ENCODE results near the gene KCNQ5.
A peak's percentile ranks its signal among the peaks of the same experiment; 100 is the strongest.
"Not testable (repeated sequence)": the region's sequence is repeated elsewhere in the genome, so short reads cannot be mapped to it uniquely, and the experiment has no call there.

The KCNQ5 gene

DNA sequence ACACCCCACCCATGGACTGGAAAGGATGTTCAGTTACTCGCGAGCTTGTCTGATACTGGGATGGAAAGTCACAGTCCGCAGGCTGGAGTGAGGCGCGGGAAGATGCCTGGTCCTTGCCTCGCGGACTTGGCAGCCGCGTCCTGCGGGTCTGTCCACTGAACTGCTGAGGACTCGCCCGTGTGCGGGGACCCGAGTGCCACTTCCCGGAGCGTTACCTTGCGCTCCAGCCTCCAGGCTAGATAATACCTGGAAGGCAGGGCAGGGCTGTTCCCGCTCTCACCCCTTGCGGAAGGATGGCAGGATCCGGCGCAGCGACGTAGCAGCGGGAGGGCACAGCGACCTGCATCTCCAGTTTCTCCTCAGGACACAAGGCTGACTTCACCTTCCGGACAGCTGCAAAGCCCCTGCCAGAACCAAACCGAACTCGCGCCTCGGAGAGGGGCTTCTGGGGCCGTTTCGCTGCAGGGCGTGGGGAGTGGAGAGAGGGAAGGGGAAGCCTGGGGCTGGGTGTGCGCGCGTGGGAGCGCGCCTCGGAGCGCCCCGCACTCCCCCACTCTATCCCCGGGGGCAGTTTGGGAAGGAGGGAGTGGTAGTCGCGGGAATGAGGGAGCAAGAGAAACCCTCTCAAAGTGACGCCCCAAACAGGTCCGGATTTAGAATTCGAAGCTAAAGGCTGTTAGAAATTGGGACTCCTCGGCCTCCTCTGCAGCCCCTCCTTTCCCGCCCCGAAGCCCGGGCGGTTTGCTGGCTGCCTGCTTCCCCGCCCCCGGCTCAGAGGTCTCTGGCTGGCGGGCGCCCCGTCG is at the start of gene KCNQ5:
TSS of gene KCNQ5 (plus strand) at position 774 of the 803 bp plus-strand sequence.
- peak within 1 kb of the TSS; percentile 93 for H3K4me3 Mint-ChIP-seq
- H3K9me3 Mint-ChIP-seq = no peaks in the 10 kb centered on the region
- peak; percentile 35 for DNase-seq
- peaks cover 30% of the 10 kb centered on the region for H3K4me1 Mint-ChIP-seq
- peaks cover 44% of the 10 kb centered on the region for H3K27me3 Mint-ChIP-seq (ENCODE audit: low read depth, poor library complexity)
- TF ChIP-seq, protein P1, sequence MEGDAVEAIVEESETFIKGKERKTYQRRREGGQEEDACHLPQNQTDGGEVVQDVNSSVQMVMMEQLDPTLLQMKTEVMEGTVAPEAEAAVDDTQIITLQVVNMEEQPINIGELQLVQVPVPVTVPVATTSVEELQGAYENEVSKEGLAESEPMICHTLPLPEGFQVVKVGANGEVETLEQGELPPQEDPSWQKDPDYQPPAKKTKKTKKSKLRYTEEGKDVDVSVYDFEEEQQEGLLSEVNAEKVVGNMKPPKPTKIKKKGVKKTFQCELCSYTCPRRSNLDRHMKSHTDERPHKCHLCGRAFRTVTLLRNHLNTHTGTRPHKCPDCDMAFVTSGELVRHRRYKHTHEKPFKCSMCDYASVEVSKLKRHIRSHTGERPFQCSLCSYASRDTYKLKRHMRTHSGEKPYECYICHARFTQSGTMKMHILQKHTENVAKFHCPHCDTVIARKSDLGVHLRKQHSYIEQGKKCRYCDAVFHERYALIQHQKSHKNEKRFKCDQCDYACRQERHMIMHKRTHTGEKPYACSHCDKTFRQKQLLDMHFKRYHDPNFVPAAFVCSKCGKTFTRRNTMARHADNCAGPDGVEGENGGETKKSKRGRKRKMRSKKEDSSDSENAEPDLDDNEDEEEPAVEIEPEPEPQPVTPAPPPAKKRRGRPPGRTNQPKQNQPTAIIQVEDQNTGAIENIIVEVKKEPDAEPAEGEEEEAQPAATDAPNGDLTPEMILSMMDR (IDR thresholded peaks at IDR 0.05) = no peak
- no peak within 1 kb of the TSS for H3K27ac Mint-ChIP-seq
- H3K36me3 Mint-ChIP-seq (ENCODE audit: low read depth) = no peaks in the 10 kb centered on the region

DNA sequence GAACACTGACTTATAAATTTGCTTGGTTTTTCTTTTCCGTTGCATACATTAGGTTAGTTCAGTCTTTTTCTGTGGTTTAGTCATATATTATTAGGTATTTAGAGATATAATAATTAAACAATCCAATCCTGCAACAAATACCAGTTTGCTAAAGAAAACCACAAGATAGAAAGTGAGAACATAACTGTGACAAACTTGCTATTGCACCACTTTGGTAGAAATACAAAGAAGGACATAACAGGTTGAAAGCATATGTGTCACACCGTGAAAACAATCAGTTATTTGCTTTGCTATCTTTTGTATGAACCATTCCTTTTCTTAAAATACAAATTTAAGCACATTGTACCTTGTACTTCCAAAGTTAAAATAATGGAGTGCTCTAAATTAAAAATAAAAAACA is 42.0 kb upstream of the KCNQ5 start:
- no peaks in the 10 kb centered on the region for H3K4me1 Mint-ChIP-seq
- no peak for DNase-seq
- no peak overlapping the region for H3K4me3 Mint-ChIP-seq
- peaks cover 6% of the 10 kb centered on the region for H3K9me3 Mint-ChIP-seq
- H3K27ac Mint-ChIP-seq = no peak overlapping the region
- H3K27me3 Mint-ChIP-seq (ENCODE audit: low read depth, poor library complexity) = peaks cover 9% of the 10 kb centered on the region
- TF ChIP-seq, protein P1 (IDR thresholded peaks at IDR 0.05) = no peak
- no peaks in the 10 kb centered on the region for H3K36me3 Mint-ChIP-seq (ENCODE audit: low read depth)

DNA sequence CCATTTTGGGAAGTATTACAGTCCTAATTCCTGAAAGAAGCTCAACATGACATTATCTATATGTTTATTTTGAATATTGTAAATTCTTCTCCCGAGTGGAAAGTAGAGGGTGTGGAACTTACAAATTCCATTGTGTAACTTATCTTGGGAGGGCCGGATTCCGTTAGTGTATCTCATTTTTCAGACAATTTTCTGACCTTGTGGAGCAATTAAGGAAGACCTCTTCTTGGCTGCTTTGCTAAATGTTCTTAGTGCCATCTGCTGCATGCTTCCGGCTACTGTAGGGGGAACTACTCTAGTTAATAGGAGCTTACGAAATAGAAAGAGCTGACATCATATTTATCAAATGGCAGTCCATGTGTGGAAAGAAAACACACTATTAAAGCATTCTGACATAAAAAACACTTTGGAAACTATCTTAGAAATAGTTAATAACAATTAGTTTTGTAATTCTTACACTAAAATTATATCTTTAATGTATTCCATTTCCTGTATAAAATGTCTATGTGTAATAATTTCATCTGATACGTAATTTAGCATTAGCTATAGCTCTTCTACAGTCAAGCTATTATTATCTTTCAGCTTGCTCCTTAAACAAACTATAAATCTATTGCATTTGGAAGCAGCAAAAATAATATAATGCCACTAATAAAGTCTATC is 41.5 kb upstream of the KCNQ5 start:
- H3K27ac Mint-ChIP-seq = no peak overlapping the region

DNA sequence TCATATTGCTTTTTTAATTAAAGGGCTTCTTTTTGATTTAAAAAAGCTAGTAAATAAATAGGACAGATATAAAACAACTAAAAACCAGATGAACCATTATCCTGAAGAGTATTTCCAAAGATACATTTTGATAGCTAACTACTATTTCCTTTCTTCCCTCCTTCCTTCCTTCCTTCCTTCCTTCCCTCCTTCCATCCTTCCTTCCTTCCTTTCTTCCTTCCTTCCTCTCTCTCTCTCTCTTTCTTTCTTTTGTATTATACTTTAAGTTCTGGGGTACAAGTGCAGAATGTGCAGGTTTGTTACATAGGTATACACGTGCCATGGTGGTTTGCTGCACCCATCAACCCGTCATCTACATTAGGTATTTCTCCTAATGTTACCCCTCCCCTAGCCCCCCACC is 40.9 kb upstream of the KCNQ5 start:
- DNase-seq; H3K27ac Mint-ChIP-seq; H3K9me3 Mint-ChIP-seq; H3K27me3 Mint-ChIP-seq (ENCODE audit: low read depth, poor library complexity); H3K4me3 Mint-ChIP-seq; H3K36me3 Mint-ChIP-seq (ENCODE audit: low read depth); H3K4me1 Mint-ChIP-seq: not testable (repeated sequence)

More for the DNA sequence above, 41.5 kb upstream of the KCNQ5 start:
- Mint-ChIP-seq H3K27me3 (ENCODE audit: low read depth, poor library complexity) (peaks cover 9% of the 10 kb centered on the region), H3K9me3 (peaks cover 6% of the 10 kb centered on the region), H3K4me1 (no peaks in the 10 kb centered on the region), H3K36me3 (ENCODE audit: low read depth) (no peaks in the 10 kb centered on the region), H3K4me3 (no peak overlapping the region)
- TF ChIP-seq, protein P1 (IDR thresholded peaks at IDR 0.05) = peak; percentile 27
- no peak for DNase-seq

DNA sequence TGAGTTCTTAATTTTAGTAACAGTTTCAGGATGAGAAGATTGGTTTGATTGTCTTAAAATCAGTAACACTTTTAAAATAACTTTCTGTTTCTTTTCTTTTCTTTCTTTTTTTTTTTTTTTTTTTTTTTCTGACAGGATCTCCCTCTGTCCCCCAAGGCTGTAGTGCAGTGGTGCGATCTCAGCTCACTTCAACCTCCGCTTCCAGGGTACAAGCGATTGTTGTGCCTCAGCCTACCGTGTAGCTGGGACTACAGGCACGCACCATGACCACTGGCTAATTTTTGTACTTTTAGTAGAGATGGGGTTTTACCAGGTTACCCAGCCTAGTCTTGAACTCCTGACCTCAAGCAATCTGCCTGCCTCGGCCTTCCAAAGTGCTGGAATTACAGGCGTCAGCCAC is 33.7 kb upstream of the KCNQ5 start:
- H3K36me3 Mint-ChIP-seq (ENCODE audit: low read depth) = no peaks in the 10 kb centered on the region
- no peaks in the 10 kb centered on the region for H3K27me3 Mint-ChIP-seq (ENCODE audit: low read depth, poor library complexity)
- TF ChIP-seq, protein P1 (IDR thresholded peaks at IDR 0.05) = no peak
- no peak overlapping the region for H3K4me3 Mint-ChIP-seq
- H3K4me1 Mint-ChIP-seq = no peaks in the 10 kb centered on the region
- no peaks in the 10 kb centered on the region for H3K9me3 Mint-ChIP-seq
- DNase-seq = no peak
- no peak overlapping the region for H3K27ac Mint-ChIP-seq

DNA sequence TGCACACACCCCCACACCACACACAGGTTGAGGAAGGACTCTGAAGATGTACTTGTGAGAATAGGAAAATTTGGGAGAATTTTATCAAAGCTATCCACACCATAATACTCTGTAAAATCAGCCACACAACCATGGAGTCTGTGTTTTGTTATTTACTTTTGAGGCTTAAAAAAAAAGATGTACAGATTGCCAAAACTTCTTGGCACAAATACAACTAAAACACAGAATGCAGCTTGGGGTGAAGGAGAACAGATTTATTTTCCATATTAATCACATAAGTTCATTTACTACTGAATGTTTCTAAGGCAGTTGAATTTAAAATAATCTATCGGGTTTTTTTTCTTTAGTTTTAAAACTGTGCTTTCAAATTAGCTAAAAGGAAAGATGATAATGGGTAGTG is 32.8 kb upstream of the KCNQ5 start:
- no peak overlapping the region for H3K4me3 Mint-ChIP-seq
- no peak for DNase-seq
- no peaks in the 10 kb centered on the region for H3K36me3 Mint-ChIP-seq (ENCODE audit: low read depth)
- no peaks in the 10 kb centered on the region for H3K27me3 Mint-ChIP-seq (ENCODE audit: low read depth, poor library complexity)
- no peaks in the 10 kb centered on the region for H3K9me3 Mint-ChIP-seq
- TF ChIP-seq, protein P1 (IDR thresholded peaks at IDR 0.05) = no peak
- H3K27ac Mint-ChIP-seq = peak overlapping the region; percentile 38
- H3K4me1 Mint-ChIP-seq = no peaks in the 10 kb centered on the region
